Coronary artery (tissue), 2 donors: Measurements from ENCODE around the gene CKM.

Experiments used
- DNase-seq: peaks from one replicate; pipeline ENCODE4 v3.0.0-alpha.2; 2017; ENCODE audit warnings: low spot score
- H3K27ac ChIP-seq, 2 donors: fragments of 200-600 bp; sonication (generic); one replicate each; pipeline ENCODE4 v1.5.1; 2016 to 2019
- H3K4me3 ChIP-seq: fragments of 200-600 bp; sonication (generic); 2 replicates; pipeline ENCODE4 v1.5.1; 2016; ENCODE audit warnings: mild to moderate bottlenecking, moderate library complexity
- TF ChIP-seq, protein P1 (sequence below): fragments of 200-600 bp; sonication (generic); IDR thresholded peaks from one replicate; pipeline ENCODE4 v1.5.1; 2019; ENCODE audit warnings: antibody characterized with exemption

CKM gene

GRCh38 chr19:45322744-45323281 lies at the start of gene CKM:
Gene CKM (minus strand): TSS chr19:45322875. CDS start chr19:45319713, 3,162 bp downstream.
- Histone ChIP-seq H3K27ac (no peak within 1 kb of the TSS), H3K4me3 (peak within 1 kb of the TSS; percentile 32)
- TF ChIP-seq, protein P1, sequence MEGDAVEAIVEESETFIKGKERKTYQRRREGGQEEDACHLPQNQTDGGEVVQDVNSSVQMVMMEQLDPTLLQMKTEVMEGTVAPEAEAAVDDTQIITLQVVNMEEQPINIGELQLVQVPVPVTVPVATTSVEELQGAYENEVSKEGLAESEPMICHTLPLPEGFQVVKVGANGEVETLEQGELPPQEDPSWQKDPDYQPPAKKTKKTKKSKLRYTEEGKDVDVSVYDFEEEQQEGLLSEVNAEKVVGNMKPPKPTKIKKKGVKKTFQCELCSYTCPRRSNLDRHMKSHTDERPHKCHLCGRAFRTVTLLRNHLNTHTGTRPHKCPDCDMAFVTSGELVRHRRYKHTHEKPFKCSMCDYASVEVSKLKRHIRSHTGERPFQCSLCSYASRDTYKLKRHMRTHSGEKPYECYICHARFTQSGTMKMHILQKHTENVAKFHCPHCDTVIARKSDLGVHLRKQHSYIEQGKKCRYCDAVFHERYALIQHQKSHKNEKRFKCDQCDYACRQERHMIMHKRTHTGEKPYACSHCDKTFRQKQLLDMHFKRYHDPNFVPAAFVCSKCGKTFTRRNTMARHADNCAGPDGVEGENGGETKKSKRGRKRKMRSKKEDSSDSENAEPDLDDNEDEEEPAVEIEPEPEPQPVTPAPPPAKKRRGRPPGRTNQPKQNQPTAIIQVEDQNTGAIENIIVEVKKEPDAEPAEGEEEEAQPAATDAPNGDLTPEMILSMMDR, result no peak
- DNase-seq, result no peak

DNA sequence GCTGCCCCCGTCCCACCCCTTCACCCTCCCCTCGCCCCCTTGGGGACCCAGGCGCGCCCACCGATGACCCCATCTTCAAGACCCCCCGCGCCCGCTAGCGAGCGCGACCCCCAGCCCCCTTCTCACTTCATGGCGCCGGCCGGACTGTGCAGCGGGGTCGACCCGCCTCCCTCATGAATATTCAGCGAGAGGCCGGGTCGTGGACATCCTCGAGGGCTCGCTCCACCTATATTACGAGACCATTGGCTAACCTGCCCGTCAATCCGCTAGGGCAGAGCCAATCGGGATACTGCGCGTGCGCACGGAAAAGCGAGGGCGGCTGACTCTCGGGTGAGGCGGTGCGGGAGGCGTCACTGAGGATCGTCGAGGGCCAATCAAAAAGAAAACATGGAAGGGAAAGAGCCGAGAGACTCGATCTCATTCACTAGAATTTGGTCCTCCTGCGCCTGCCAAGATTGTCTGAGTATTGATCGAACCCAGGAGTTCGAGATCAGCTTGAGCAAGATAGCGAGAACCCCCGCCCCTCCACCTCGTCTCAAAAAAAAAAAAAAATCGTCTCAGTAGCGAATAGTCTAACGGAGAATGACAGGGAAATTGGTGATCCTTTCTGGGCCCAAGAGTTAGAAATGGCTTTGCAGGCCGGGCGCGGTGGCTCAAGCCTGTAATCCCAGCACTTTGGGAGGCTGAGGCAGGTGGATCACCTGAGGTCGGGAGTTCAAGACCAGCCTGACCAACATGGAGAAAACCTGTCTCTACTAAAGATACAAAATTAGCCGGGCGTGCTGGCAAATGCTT lies 47.9 kb upstream of the CKM start, which contains the start of gene ERCC2:
ERCC2 (minus strand) TSS at position 164 of the 795 bp plus-strand sequence; CDS start at position 131, 33 bp downstream.
- TF ChIP-seq, protein P1, result no peak
- peak; percentile 99 for DNase-seq
- Histone ChIP-seq H3K4me3 (peak within 1 kb of the TSS; percentile 98), H3K27ac (peak within 1 kb of the TSS; percentile 37 to 81)

GRCh38 chr19:45368737-45369340 lies 46.2 kb upstream of the CKM start:
- TF ChIP-seq, protein P1, result no peak
- Histone ChIP-seq H3K27ac (no peak overlapping the region), H3K4me3 (no peak overlapping the region)
- DNase-seq, result peak; percentile 72

DNA sequence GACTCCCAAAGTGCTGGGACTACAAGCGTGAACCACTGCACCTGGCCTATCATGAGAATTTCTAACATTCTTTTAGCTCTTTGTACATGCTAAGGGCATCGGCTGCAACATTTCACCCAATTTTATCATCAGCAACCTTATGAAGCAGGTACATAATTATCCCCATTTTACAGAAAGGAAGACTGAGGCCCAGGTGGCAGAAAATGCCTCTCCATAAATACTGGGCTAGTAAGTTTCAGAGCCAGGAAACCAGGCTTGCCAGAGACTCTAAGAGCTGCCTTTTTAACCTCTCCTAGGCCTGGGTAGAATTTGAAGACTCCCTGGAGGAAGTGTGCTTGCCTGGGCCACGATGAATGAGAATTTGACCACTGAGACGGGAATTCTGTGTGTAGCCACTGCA lies 45.5 kb upstream of the CKM start:
- TF ChIP-seq, protein P1, result no peak
- no peak for DNase-seq
- Histone ChIP-seq H3K27ac (no peak overlapping the region), H3K4me3 (no peak overlapping the region)

GRCh38 chr19:45364696-45365095 lies 42.0 kb upstream of the CKM start:
- H3K27ac ChIP-seq, result no peak overlapping the region
- DNase-seq, result no peak
- H3K4me3 ChIP-seq, result no peak overlapping the region
- TF ChIP-seq, protein P1, result no peak

GRCh38 chr19:45363861-45364459 lies 41.3 kb upstream of the CKM start:
- no peak for DNase-seq
- Histone ChIP-seq H3K4me3 (no peak overlapping the region), H3K27ac (no peak overlapping the region)
- TF ChIP-seq, protein P1, result no peak
